Measurements from ENCODE around the gene VRK3. TPM values are rescaled to one million over a fixed set of nuclear protein-coding genes. Genes with fewer than 3 reads are reported as not detected.
A peak's percentile ranks its signal among the peaks of the same experiment; 100 is the strongest.

VRK3 gene
- total RNA-seq, 1 donor from 2014 or later = 39.5 TPM

DNA sequence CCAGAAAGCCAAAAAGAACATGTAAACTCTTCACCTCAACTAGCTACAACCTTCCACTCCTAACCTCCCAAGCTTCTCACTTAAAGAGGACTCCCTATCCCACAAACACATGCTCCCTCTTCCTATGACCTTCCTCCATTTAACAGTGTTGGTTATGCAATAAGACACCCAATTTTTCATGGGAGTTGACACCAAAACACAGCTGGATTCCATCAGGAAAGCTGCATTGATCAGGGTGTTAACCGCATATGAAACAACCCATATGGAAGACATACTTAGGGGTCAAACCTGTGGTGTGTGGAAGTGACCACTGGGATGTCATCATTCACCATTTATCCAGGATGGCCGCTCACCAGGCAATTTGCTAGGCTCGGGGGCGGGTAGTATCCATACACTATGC is 22.5 kb upstream of the VRK3 start:
- no peaks in the 10 kb centered on the region for H3K27me3 ChIP-seq
- peaks cover 8% of the 10 kb centered on the region for H3K9me3 ChIP-seq
- H3K4me3 ChIP-seq = no peak overlapping the region
- DNase-seq (no peak), ATAC-seq (no peak)
- H3K36me3 ChIP-seq = peaks cover 36% of the 10 kb centered on the region
- intact Hi-C loops (cut with DNase I) = no loop called here
- TF ChIP-seq, protein P1, sequence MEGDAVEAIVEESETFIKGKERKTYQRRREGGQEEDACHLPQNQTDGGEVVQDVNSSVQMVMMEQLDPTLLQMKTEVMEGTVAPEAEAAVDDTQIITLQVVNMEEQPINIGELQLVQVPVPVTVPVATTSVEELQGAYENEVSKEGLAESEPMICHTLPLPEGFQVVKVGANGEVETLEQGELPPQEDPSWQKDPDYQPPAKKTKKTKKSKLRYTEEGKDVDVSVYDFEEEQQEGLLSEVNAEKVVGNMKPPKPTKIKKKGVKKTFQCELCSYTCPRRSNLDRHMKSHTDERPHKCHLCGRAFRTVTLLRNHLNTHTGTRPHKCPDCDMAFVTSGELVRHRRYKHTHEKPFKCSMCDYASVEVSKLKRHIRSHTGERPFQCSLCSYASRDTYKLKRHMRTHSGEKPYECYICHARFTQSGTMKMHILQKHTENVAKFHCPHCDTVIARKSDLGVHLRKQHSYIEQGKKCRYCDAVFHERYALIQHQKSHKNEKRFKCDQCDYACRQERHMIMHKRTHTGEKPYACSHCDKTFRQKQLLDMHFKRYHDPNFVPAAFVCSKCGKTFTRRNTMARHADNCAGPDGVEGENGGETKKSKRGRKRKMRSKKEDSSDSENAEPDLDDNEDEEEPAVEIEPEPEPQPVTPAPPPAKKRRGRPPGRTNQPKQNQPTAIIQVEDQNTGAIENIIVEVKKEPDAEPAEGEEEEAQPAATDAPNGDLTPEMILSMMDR (IDR thresholded peaks at IDR 0.05) = no peak
- H3K27ac ChIP-seq = no peak overlapping the region
- peaks cover 11% of the 10 kb centered on the region for H3K4me1 ChIP-seq

- Histone ChIP-seq H3K4me1 (peaks cover 11% of the 10 kb centered on the region), H3K4me3 (no peak overlapping the region), H3K36me3 (peaks cover 44% of the 10 kb centered on the region), H3K27me3 (no peaks in the 10 kb centered on the region), H3K9me3 (peaks cover 8% of the 10 kb centered on the region), H3K27ac (no peak overlapping the region)
- DNase-seq = peak; percentile 70
- peak; percentile 62 for ATAC-seq
- TF ChIP-seq, protein P1 (IDR thresholded peaks at IDR 0.05) = peak; percentile 82
- intact Hi-C loops (cut with DNase I) = no loop called here
These were observed 21.7 kb upstream of the VRK3 start for GRCh38 chr19:50046649-50047503.

- intact Hi-C loops (cut with DNase I) = no loop called here
These were observed 19.8 kb upstream of the VRK3 start for GRCh38 chr19:50044922-50045321.

GRCh38 chr19:50043967-50044366 is 18.8 kb upstream of the VRK3 start:
- H3K9me3 ChIP-seq = peaks cover 8% of the 10 kb centered on the region
- H3K27ac ChIP-seq = no peak overlapping the region
- DNase-seq = no peak
- H3K4me1 ChIP-seq = no peaks in the 10 kb centered on the region
- peaks cover 73% of the 10 kb centered on the region for H3K36me3 ChIP-seq
- H3K27me3 ChIP-seq = no peaks in the 10 kb centered on the region
- H3K4me3 ChIP-seq = no peak overlapping the region
- intact Hi-C loops (cut with DNase I) = no loop called here
- ATAC-seq = no peak
- TF ChIP-seq, protein P1 (IDR thresholded peaks at IDR 0.05) = no peak

More at GRCh38 chr19:50044922-50045321, 19.8 kb upstream of the VRK3 start:
- Histone ChIP-seq H3K9me3 (peaks cover 8% of the 10 kb centered on the region), H3K27me3 (no peaks in the 10 kb centered on the region), H3K4me3 (no peak overlapping the region), H3K27ac (no peak overlapping the region), H3K36me3 (peaks cover 64% of the 10 kb centered on the region), H3K4me1 (no peaks in the 10 kb centered on the region)
- no peak for DNase-seq
- no peak for ATAC-seq
- TF ChIP-seq, protein P1 (IDR thresholded peaks at IDR 0.05) = no peak

DNA sequence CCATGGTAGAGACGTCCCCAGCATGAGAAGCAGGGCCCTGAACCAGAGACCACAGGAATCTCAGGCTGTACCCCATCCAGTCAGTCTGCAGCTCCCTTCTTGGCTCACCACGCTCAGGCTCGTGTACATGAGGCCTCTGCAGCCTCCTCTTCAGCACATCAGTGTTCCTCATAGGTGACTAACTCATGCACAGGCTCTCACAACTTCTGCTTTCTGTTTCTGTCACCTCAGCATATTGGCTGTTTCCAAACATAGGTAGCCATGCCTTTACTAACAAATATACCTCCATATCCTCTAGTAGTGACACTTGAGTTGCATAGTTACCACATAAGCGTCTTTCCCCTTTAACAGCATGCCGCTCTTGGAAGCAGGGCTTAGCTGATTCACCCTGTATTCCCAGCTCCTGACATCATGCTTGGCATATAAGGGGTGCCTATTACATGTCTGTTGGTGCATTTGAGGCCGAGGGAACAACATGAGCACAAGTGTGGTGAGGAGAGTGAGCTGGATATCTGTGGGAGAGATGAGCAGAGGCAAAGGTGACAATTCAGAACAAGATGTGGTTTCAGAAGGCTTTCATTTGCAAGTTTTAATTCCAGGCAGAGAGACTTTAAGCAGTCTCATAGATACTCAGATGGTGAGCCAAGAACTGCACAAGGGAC is 17.3 kb upstream of the VRK3 start:
- Histone ChIP-seq H3K27ac (no peak overlapping the region), H3K4me3 (no peak overlapping the region), H3K4me1 (no peaks in the 10 kb centered on the region), H3K9me3 (peaks cover 8% of the 10 kb centered on the region), H3K36me3 (peaks cover 77% of the 10 kb centered on the region), H3K27me3 (no peaks in the 10 kb centered on the region)
- DNase-seq (no peak), ATAC-seq (no peak)
- intact Hi-C loops (cut with DNase I) = no loop called here
- TF ChIP-seq, protein P1 (IDR thresholded peaks at IDR 0.05) = no peak

All from upper lobe of right lung (tissue), 1 donor.